GM12891 (cell line): ENCODE measurements around the gene MGAM2.

Experiments
- DNase-seq: peaks from one replicate; pipeline ENCODE4 v3.0.0; 2011; ENCODE audit warnings: low spot score; ENCODE audit not compliant: insufficient read length
- FAIRE-seq: peaks from 2 replicates; lab custom pipeline; 2011; peaks lifted over from hg19 to GRCh38; lab: Jason Lieb, UNC
- PAX5 ChIP-seq: IDR thresholded peaks from 2 replicates; pipeline ENCODE4 v1.6.1; 2011; ENCODE audit warnings: low read length, moderate library complexity, mild to moderate bottlenecking; ENCODE audit not compliant: insufficient read depth, severe bottlenecking
- POLR2A ChIP-seq: IDR thresholded peaks from 2 replicates; pipeline ENCODE4 v1.6.1; 2011; ENCODE audit warnings: low read depth, low read length, control low read depth
- POLR2AphosphoS5 ChIP-seq: IDR thresholded peaks from 2 replicates; pipeline ENCODE4 v1.6.1; 2011; ENCODE audit warnings: low read depth, low read length, control low read depth
- POU2F2 ChIP-seq: IDR thresholded peaks from 2 replicates; pipeline ENCODE4 v1.6.1; 2011; ENCODE audit warnings: low read depth, mild to moderate bottlenecking, control low read depth, low read length, moderate library complexity
- SPI1 ChIP-seq: IDR thresholded peaks from 2 replicates; pipeline ENCODE4 v1.6.1; 2011; ENCODE audit warnings: low read depth, low read length, control low read depth
- TAF1 ChIP-seq: IDR thresholded peaks from 2 replicates; pipeline ENCODE4 v1.6.1; 2011; ENCODE audit warnings: low read depth, low read length, control low read depth

Gene MGAM2

DNA sequence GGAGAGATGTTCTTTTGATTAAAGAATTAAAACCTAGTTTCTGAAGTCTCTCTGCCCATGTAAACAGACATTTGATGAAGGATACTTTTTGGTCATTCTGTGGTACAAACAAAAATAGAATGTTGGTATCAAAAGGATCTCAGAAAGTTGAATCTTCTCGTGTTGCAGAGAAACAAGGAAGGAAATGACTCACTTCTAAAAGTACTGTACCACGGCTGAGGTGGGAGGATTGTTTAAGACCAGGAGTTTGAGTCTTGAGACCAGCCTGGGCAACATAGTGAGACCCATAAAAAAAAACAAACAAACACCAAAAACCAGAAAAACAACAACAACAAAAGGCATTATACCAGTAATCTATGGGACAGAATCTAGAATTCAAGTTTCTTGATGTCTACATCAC, 76.6 kb downstream of the MGAM2 start:
- TF ChIP-seq SPI1 (no peak), TAF1 (no peak), PAX5 (no peak), POU2F2 (no peak), POLR2AphosphoS5 (no peak), POLR2A (no peak)
- DNase-seq (no peak), FAIRE-seq (no peak)

- no peak for FAIRE-seq
- no peak for DNase-seq
- no peak for TF ChIP-seq POU2F2
- TF ChIP-seq PAX5: no peak
- TF ChIP-seq POLR2A: no peak
- no peak for TF ChIP-seq TAF1
- no peak for TF ChIP-seq POLR2AphosphoS5
- TF ChIP-seq SPI1: no peak
Observed at GRCh38 chr7:142188846-142189245, 77.3 kb downstream of the MGAM2 start.

- no peak for FAIRE-seq
- TF ChIP-seq PAX5: no peak
- TF ChIP-seq POLR2A: no peak
- TF ChIP-seq POU2F2: no peak
- TF ChIP-seq POLR2AphosphoS5: no peak
- no peak for TF ChIP-seq SPI1
- no peak for TF ChIP-seq TAF1
- no peak for DNase-seq
Observed at GRCh38 chr7:142194201-142194600, 82.7 kb downstream of the MGAM2 start.

DNA sequence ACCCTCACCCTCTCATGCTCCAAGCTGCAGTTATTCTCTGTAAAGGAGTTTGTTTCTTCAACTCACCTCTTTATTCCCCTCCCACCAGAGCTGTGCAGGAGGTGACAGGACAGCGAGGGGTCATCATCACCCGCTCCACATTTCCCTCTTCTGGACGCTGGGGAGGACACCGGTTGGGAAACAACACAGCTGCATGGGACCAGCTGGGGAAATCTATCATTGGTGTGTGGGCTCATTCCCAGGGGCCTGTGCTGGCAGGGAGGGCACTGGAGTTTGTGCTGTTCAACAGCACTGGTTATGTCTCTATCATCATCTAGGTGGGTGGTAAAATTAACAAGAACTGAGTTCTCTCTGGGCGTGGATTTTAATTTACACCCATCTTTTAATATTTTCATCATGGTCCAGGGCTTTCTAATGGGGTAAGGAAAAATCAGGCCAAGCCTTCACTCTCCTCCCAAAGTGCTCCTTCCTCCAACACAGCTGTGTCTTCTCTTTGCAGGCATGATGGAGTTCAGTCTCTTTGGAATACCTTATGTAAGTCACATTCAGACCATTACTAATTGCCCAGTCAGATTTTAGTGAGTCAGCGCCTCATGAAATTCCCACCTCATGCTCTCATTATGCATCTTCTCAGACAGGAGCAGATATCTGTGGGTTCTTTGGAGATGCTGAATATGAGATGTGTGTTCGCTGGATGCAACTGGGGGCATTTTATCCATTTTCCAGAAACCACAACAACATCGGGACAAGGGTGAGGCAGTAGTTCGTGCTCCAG, 84.7 kb downstream of the MGAM2 start:
- no peak for DNase-seq
- no peak for TF ChIP-seq POLR2A
- no peak for TF ChIP-seq POLR2AphosphoS5
- TF ChIP-seq PAX5: no peak
- no peak for TF ChIP-seq TAF1
- no peak for TF ChIP-seq SPI1
- no peak for TF ChIP-seq POU2F2
- no peak for FAIRE-seq

GRCh38 chr7:142200206-142200605, 88.7 kb downstream of the MGAM2 start:
- no peak for DNase-seq
- TF ChIP-seq POLR2AphosphoS5 (no peak), POLR2A (no peak), POU2F2 (no peak), PAX5 (no peak), SPI1 (no peak), TAF1 (no peak)
- FAIRE-seq: no peak

- FAIRE-seq (no peak), DNase-seq (no peak)
- TF ChIP-seq POU2F2: no peak
- TF ChIP-seq POLR2A: no peak
- TF ChIP-seq POLR2AphosphoS5: no peak
- no peak for TF ChIP-seq SPI1
- no peak for TF ChIP-seq PAX5
- no peak for TF ChIP-seq TAF1
Observed at GRCh38 chr7:142228537-142229104, 117.1 kb downstream of the MGAM2 start.

GRCh38 chr7:142231716-142232115, 120.2 kb downstream of the MGAM2 start:
- no peak for DNase-seq
- no peak for FAIRE-seq
- TF ChIP-seq POLR2A (no peak), TAF1 (no peak), PAX5 (no peak), POU2F2 (no peak)

GRCh38 chr7:142240546-142240945, 129.0 kb downstream of the MGAM2 start:
- DNase-seq (no peak), FAIRE-seq (no peak)
- TF ChIP-seq SPI1: no peak
- TF ChIP-seq POU2F2: no peak
- no peak for TF ChIP-seq POLR2A
- TF ChIP-seq POLR2AphosphoS5: no peak
- no peak for TF ChIP-seq TAF1

DNA sequence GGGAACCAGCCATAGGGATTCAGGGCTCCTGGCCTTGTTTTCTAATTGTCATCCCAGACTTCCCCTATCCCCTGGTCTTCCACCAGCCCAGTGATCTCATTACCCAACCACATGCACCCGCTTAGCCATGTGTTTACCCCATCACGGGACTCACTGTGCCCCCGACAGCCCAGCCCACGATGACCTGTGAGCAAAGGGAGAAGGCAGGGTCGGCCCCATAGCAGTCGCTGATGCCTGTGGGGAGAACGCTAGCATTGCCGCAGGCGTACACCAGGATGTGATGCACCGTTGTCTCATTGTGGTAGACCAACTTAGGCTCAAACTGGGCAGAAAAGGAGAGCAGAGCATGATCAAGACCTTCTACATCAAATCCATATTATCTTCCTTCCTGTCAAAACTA, 132.3 kb downstream of the MGAM2 start:
- TF ChIP-seq POLR2AphosphoS5: no peak
- TF ChIP-seq POLR2A: no peak
- TF ChIP-seq PAX5: no peak
- TF ChIP-seq POU2F2: no peak
- no peak for TF ChIP-seq SPI1
- no peak for TF ChIP-seq TAF1
- FAIRE-seq (no peak), DNase-seq (no peak)
